HG03521 (cell line): ENCODE results near the gene LRRC73.
"Not testable (repeated sequence)": the region's sequence is repeated elsewhere in the genome, so short reads cannot be mapped to it uniquely, and the experiment has no call there.

Source experiments
- ATAC-seq: cut with Tn5 transposase; IDR thresholded peaks from one replicate; pipeline ENCODE4 v1.9.1; 2021; ENCODE audit warnings: mild to moderate bottlenecking, moderate library complexity; ENCODE audit not compliant: unreplicated experiment

Gene LRRC73

GRCh38 chr6:43509984-43510826, at the start of gene LRRC73:
LRRC73 (minus strand) TSS chr6:43510346; CDS start chr6:43509785, 561 bp downstream.
- peak; percentile 52 for ATAC-seq

- ATAC-seq: no peak
Observed at GRCh38 chr6:43559328-43559727, 49.2 kb upstream of the LRRC73 start.

- ATAC-seq: not testable (repeated sequence)
Observed at GRCh38 chr6:43557620-43558019, 47.5 kb upstream of the LRRC73 start.

GRCh38 chr6:43547222-43547621, 37.1 kb upstream of the LRRC73 start:
- ATAC-seq: no peak

- no peak for ATAC-seq
Observed at GRCh38 chr6:43544461-43544860, 34.3 kb upstream of the LRRC73 start.

GRCh38 chr6:43541774-43542471, 31.8 kb upstream of the LRRC73 start:
- no peak for ATAC-seq

- ATAC-seq: no peak
Observed at GRCh38 chr6:43540507-43540906, 30.4 kb upstream of the LRRC73 start.

- ATAC-seq: not testable (repeated sequence)
Observed at GRCh38 chr6:43539409-43539808, 29.3 kb upstream of the LRRC73 start.

GRCh38 chr6:43538986-43539385, 28.8 kb upstream of the LRRC73 start:
- not testable (repeated sequence) for ATAC-seq

GRCh38 chr6:43532201-43532600, 22.1 kb upstream of the LRRC73 start:
- no peak for ATAC-seq

- ATAC-seq: no peak
Observed at GRCh38 chr6:43524483-43524961, 14.4 kb upstream of the LRRC73 start.

GRCh38 chr6:43523284-43523683, 13.1 kb upstream of the LRRC73 start:
- no peak for ATAC-seq

GRCh38 chr6:43522547-43523261, 12.6 kb upstream of the LRRC73 start:
- ATAC-seq: no peak

- no peak for ATAC-seq
Observed at GRCh38 chr6:43521836-43522235, 11.7 kb upstream of the LRRC73 start.

- ATAC-seq: no peak
Observed at GRCh38 chr6:43520097-43520496, 10.0 kb upstream of the LRRC73 start.

GRCh38 chr6:43517505-43518357, 7.6 kb upstream of the LRRC73 start:
- ATAC-seq: no peak

GRCh38 chr6:43516697-43517504, 6.8 kb upstream of the LRRC73 start, which contains the start of the genes POLR1C and YIPF3:
POLR1C (plus strand) TSS chr6:43517089; CDS start chr6:43517110, 21 bp downstream.
YIPF3 (minus strand) TSS chr6:43516926; CDS start chr6:43516807, 119 bp downstream.
- peak; percentile 89 for ATAC-seq

- ATAC-seq: no peak
Observed at GRCh38 chr6:43516367-43516696, 6.2 kb upstream of the LRRC73 start.

GRCh38 chr6:43515808-43516207, 5.7 kb upstream of the LRRC73 start:
- no peak for ATAC-seq
